Thyroid gland (tissue), 4 donors: ENCODE data around the gene GADL1.

ENCODE experiments used
- CTCF ChIP-seq, 6 experiments: fragments of 200-600 bp in 3 of 6; fragments of 450-650 bp in 3 of 6; sonication (generic) in 3 of 6; IDR thresholded peaks; one replicate each; pipeline ENCODE4 v1.5.1; 2016 to 2019; ENCODE audit warnings: antibody characterized with exemption in 6 of 6, mild to moderate bottlenecking in 2 of 6, inconsistent platforms in 1 of 6, moderate library complexity in 1 of 6
- POLR2A ChIP-seq, 2 donors: fragments of 450-650 bp; IDR thresholded peaks; one replicate each; pipeline ENCODE4 v1.6.1; 2017; ENCODE audit warnings: antibody characterized with exemption in 2 of 2, mild to moderate bottlenecking in 2 of 2, moderate library complexity in 1 of 2

GRCh38 chr3:30729512-30729911 is 164.9 kb downstream of the GADL1 start:
- TF ChIP-seq CTCF (IDR thresholded peaks at IDR 0.05): no peak
- no peak for TF ChIP-seq POLR2A (IDR thresholded peaks at IDR 0.05)
